Breast epithelium (tissue), 4 donors: ENCODE data around the gene CLK4. TPM values are rescaled to one million over a fixed set of nuclear protein-coding genes. Genes with fewer than 3 reads are reported as not detected.

Experiments used
- DNase-seq, 2 donors: peaks; one replicate each; pipeline ENCODE4 v3.0.0-alpha.2; 2019; ENCODE audit warnings: low spot score in 2 of 2
- H3K27ac ChIP-seq, 2 donors: fragments of 200-600 bp; sonication (generic) in 1 of 2; one replicate each; pipeline ENCODE4 v1.5.1; 2016 to 2019; ENCODE audit warnings: mild to moderate bottlenecking in 1 of 2
- H3K27me3 ChIP-seq, 2 donors: fragments of 200-600 bp; sonication (generic) in 1 of 2; one replicate each; pipeline versions ENCODE4 v1.5.1 to v1.6.0; 2017 to 2019; ENCODE audit warnings: control low read depth in 1 of 2, mild to moderate bottlenecking in 1 of 2
- H3K36me3 ChIP-seq: fragments of 200-600 bp; one replicate; pipeline ENCODE4 v1.5.1; 2019
- H3K4me1 ChIP-seq, 2 donors: fragments of 200-600 bp; sonication (generic); one replicate each; pipeline ENCODE4 v1.5.1; 2016 to 2019; ENCODE audit warnings: control low read depth in 1 of 2
- H3K4me3 ChIP-seq, 3 donors: fragments of 200-600 bp; sonication (generic); 1 replicate in 2 of 3; 2 replicates in 1 of 3; pipeline ENCODE4 v1.5.1; 2016 to 2019; ENCODE audit warnings: mild to moderate bottlenecking in 3 of 3, moderate library complexity in 2 of 3
- H3K9me3 ChIP-seq, 2 donors: fragments of 200-600 bp; sonication (generic) in 1 of 2; one replicate each; pipeline ENCODE4 v1.5.1; 2016 to 2019; ENCODE audit warnings: control low read depth in 1 of 2
- CTCF ChIP-seq, 3 donors: fragments of 450-650 bp; IDR thresholded peaks; one replicate each; pipeline ENCODE4 v1.5.1; 2016 to 2017; ENCODE audit warnings: antibody characterized with exemption in 3 of 3, mild to moderate bottlenecking in 3 of 3, moderate library complexity in 3 of 3
- POLR2A ChIP-seq: fragments of 450-650 bp; IDR thresholded peaks from one replicate; pipeline ENCODE4 v1.6.1; 2016; ENCODE audit warnings: antibody characterized with exemption, mild to moderate bottlenecking, moderate library complexity
- POLR2AphosphoS5 ChIP-seq, 3 donors: sonication (generic); formaldehyde crosslinking; IDR thresholded peaks; one replicate each; pipeline ENCODE4 v1.6.1; 2017; ENCODE audit warnings: antibody characterized with exemption in 3 of 3
- intact Hi-C: fragments of 100-400 bp; cut with DNase I; formaldehyde crosslinking; loops from one replicate; pipeline ENCODE4 v1.15.1; 2023; ENCODE audit warnings: low total_unique reads
- total RNA-seq, 3 donors: library from RNA; depleted of rRNA; stranded (reverse); fragments of >200 nt; gene quantifications; one replicate each; pipeline ENCODE4 v1.1.0, GENCODE V29; 2016

CLK4 gene
- total RNA-seq, 3 donors from 2014 or later, result 39.0 to 73.2 (median 43.3) TPM

GRCh38 chr5:178581621-178582020 lies 45.2 kb downstream of the CLK4 start:
- H3K4me3 ChIP-seq, result no peak overlapping the region
- no peak overlapping the region for H3K27ac ChIP-seq
- DNase-seq, result no peak
- intact Hi-C loops, result no loop called here
- no peaks in the 10 kb centered on the region for H3K4me1 ChIP-seq
- H3K27me3 ChIP-seq, result peaks cover 9 to 12% of the 10 kb centered on the region in 2 donors
- no peaks in the 10 kb centered on the region for H3K9me3 ChIP-seq
- TF ChIP-seq CTCF (IDR thresholded peaks at IDR 0.05), result no peak
- TF ChIP-seq POLR2A, result no peak
- TF ChIP-seq POLR2AphosphoS5 (IDR thresholded peaks at IDR 0.05), result no peak
- H3K36me3 ChIP-seq, result no peaks in the 10 kb centered on the region

- Histone ChIP-seq H3K27me3 (peaks cover 7 to 24% of the 10 kb centered on the region in 2 donors), H3K36me3 (no peaks in the 10 kb centered on the region), H3K4me1 (no peaks in the 10 kb centered on the region), H3K27ac (no peak overlapping the region), H3K9me3 (no peaks in the 10 kb centered on the region), H3K4me3 (no peak overlapping the region)
- intact Hi-C loops, result no loop called here
- no peak for DNase-seq
- no peak for TF ChIP-seq POLR2AphosphoS5 (IDR thresholded peaks at IDR 0.05)
- no peak for TF ChIP-seq POLR2A
- TF ChIP-seq CTCF (IDR thresholded peaks at IDR 0.05), result no peak
These were observed 46.4 kb downstream of the CLK4 start for GRCh38 chr5:178580271-178580955.

GRCh38 chr5:178577944-178578343 lies 48.9 kb downstream of the CLK4 start:
- Histone ChIP-seq H3K27me3 (peaks cover 7 to 28% of the 10 kb centered on the region in 2 donors), H3K27ac (no peak overlapping the region), H3K4me3 (no peak overlapping the region), H3K9me3 (peaks cover 0 to 5% of the 10 kb centered on the region in 2 donors), H3K4me1 (no peaks in the 10 kb centered on the region), H3K36me3 (no peaks in the 10 kb centered on the region)
- DNase-seq, result no peak
- TF ChIP-seq POLR2A (no peak), CTCF (IDR thresholded peaks at IDR 0.05) (no peak), POLR2AphosphoS5 (IDR thresholded peaks at IDR 0.05) (no peak)
- intact Hi-C loops, result no loop called here

GRCh38 chr5:178577376-178577839 lies 49.4 kb downstream of the CLK4 start:
- TF ChIP-seq POLR2A (no peak), CTCF (IDR thresholded peaks at IDR 0.05) (no peak), POLR2AphosphoS5 (IDR thresholded peaks at IDR 0.05) (no peak)
- DNase-seq, result no peak
- H3K27ac ChIP-seq, result no peak overlapping the region
- no peaks in the 10 kb centered on the region for H3K36me3 ChIP-seq
- H3K4me1 ChIP-seq, result no peaks in the 10 kb centered on the region
- peak overlapping the region in 2 of 3 donors; percentile 39 to 57 for H3K4me3 ChIP-seq
- intact Hi-C loops, result no loop called here
- H3K9me3 ChIP-seq, result peaks cover 0 to 10% of the 10 kb centered on the region in 2 donors
- peaks cover 7 to 28% of the 10 kb centered on the region in 2 donors for H3K27me3 ChIP-seq

- H3K27ac ChIP-seq, result no peak overlapping the region
- no peaks in the 10 kb centered on the region for H3K4me1 ChIP-seq
- TF ChIP-seq POLR2A (no peak), CTCF (IDR thresholded peaks at IDR 0.05) (no peak), POLR2AphosphoS5 (IDR thresholded peaks at IDR 0.05) (no peak)
- no peaks in the 10 kb centered on the region for H3K36me3 ChIP-seq
- no peak for DNase-seq
- peaks cover 7 to 28% of the 10 kb centered on the region in 2 donors for H3K27me3 ChIP-seq
- intact Hi-C loops, result no loop called here
- H3K4me3 ChIP-seq, result peak overlapping the region; percentile 22 to 57 (median 39)
- peaks cover 0 to 13% of the 10 kb centered on the region in 2 donors for H3K9me3 ChIP-seq
These were observed 50.1 kb downstream of the CLK4 start for GRCh38 chr5:178576591-178577351.
